ENCODE measurements around the gene BRS3.
"Not testable (repeated sequence)": the region's sequence is repeated elsewhere in the genome, so short reads cannot be mapped to it uniquely, and the experiment has no call there.

BRS3 gene

DNA sequence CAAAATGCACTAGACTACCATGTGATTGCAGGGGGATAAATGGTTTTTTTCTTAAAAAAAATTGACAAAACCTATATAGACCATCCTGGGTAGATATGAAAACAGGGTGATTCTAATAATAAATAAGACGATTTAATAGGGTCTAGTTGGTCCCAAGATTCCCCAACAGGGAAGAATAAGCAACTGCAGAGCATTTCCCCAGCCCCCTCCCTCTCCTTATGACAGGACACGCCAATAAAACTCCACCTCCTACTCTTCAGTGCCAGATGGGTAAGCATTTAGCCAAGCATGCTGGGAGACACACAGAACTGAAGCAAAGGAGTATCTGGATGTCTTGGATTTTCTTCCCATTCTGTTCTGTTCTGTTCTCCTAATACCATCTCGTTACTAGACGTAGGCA is at the start of gene BRS3:
Gene BRS3 (plus strand): TSS at position 301 of the 400 bp plus-strand sequence. CDS start 168 bp downstream, outside the sequence.
- DNase-seq (ENCODE audit: low read depth in 2 of 3, low spot score in 2 of 3): no peak

DNA sequence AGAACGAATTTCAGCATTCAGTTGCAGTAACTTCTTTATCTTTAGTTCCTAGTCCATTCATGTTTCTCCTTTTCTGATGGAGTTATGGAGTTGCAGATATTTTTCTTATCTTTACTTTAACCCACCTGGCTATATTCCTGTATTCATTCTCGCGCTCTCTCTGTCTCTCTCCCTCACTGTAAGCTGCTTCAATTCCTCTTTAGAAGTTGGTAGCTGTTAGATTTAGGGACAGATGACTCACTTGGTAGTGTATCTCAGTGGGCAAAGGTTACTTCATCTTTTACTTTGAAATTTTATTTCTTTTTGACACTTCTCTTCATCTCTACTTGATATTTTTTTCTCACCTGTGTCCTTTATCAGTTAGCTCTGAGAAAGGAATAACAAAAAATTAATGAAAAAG is 49.6 kb upstream of the BRS3 start:
- DNase-seq (ENCODE audit: low read depth in 2 of 3, low spot score in 2 of 3): no peak

DNA sequence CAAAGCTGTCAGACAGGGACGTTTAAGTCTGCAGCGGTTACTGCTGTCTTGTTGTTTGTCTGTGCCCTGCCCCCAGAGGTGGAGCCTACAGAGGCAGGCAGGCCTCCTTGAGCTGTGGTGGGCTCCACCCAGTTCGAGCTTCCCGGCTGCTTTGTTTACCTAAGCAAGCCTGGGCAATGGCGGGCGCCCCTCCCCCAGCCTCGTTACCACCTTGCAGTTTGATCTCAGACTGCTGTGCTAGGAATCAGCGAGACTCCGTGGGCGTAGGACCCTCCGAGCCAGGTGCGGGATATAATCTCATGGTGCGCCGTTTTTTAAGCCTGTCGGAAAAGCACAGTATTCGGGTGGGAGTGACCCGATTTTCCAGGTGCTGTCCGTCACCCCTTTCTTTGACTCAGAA is 42.1 kb upstream of the BRS3 start:
- DNase-seq (ENCODE audit: low read depth in 2 of 3, low spot score in 2 of 3): not testable (repeated sequence)

DNA sequence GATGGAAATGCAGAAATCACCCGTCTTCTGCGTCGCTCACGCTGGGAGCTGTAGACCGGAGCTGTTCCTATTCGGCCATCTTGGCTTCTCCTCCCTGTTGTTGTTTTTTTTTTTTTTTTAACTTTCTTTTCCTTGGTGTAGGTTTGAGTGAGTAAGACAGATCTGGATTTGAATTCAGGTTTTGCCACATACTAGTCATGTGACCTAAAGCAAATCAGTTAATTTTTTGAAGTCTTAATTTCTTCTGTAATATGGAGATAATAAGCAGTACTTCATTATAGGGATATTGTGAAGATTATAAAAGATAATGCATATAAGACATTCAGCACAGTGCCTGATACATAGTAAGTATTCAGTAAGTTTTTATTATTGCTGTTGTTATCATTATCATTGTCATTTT is 41.5 kb upstream of the BRS3 start:
- DNase-seq (ENCODE audit: low read depth in 2 of 3, low spot score in 2 of 3): no peak

DNA sequence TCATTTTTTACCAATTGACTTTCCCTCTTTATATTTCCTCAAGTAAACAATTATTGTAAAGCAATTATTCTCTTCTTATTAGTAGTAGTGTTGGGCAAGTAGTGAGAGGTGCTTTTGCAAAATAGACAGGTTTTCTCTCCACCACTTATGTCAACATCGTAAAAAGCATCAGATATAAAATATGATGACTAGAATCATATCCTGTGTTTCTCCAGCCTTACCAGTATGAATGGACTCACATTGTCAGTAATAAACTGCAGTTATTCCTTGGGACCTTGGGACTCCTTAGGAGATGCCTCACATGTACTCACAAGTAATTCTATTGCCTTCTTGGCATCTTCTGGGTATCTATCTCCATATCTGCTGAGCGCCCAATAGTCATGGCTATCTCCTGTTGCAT is 40.4 kb upstream of the BRS3 start:
- DNase-seq (ENCODE audit: low read depth in 2 of 3, low spot score in 2 of 3): no peak

DNA sequence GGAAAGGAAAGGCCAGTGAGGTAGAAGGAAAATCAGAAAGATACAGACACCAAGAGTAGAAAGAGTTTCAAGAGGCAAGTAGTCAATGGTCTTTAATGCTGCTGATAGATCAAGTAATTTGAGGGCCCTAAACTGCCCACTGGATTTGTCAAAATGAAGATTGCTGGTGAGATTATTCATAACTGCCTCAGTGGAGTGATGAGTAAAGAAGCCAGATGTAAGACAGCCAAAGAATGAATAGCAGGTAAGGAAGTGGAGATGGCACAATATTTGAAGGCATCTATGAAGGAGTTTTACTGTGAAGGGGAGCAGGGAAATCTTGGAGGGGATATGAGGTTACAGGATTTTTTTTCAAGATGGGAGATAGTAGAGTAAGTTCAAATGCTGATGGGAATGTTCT is 39.8 kb upstream of the BRS3 start:
- DNase-seq (ENCODE audit: low read depth in 2 of 3, low spot score in 2 of 3): no peak

DNA sequence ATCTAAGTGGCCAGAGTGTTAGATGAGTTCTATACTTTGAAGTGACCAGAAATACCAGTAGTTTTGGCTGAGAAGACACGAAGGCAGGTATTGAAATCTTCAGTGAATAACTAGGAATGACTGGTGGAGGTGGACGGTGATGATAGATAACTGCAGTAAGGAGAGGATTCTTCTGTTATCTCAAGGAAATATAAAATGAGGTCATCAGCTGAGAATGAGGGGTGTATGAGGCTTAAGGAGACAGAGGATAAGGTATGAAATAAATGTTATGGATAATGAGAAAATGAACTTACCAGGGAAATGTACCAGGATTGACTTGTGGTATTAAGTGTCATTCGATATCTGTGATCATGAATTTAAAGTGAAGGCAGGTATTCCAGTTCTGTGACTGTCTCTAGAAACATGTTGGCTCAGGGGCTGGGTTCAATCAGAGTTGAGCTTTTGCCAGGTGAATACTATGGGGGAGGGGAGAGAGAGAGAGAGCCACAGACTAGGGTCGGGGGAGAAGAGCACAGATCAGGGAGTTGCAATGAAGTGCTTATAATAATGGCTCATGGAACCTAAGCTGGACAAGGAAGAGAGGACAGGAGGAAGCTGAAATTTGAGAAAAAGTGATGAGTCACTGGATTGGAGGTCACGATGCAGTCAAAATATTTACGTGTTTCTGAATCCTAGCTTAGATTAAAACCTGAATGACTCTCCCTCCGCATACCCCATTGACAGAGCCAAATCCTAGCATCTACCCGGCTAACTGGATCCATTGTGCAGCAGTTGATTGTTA is 37.5 kb upstream of the BRS3 start:
- no peak for DNase-seq (ENCODE audit: low read depth in 2 of 3, low spot score in 2 of 3)

DNA sequence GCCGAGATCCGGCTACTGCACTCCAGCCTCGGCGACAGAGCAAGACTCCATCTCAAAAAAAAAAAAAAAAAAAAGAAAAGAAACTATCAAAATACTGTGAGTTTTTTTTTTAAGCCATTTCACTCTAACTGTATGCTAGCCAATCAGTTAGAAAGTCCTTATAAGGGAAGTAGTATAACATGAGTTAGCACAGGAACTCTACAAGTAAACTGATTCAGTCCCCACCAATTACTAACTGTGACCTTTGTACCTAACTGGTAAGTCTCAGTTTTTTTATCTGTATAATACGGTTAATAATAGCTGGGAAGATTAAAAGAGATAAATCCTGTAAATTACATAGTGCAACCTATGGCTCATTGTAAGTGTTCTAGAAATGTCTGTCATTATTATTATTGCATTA is 35.1 kb upstream of the BRS3 start:
- no peak for DNase-seq (ENCODE audit: low read depth in 2 of 3, low spot score in 2 of 3)

DNA sequence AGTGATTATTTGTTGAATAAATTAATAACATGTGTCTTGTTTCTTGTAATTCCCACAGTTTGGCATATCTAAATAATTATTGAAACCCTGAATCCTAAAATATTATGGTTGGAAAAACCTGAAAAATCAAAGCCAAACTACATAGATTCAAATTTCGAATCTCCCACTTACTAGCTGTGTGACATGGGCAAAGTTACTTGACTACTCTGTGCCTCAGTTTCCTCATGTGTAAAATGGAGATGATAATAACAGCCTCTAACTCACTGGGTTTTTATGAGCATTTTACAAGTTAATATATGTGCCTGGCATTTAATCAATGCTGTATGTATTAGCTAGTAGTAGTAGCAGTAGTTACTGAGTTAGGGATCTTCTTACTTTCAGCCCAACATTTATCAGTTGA is 34.6 kb upstream of the BRS3 start:
- no peak for DNase-seq (ENCODE audit: low read depth in 2 of 3, low spot score in 2 of 3)

DNA sequence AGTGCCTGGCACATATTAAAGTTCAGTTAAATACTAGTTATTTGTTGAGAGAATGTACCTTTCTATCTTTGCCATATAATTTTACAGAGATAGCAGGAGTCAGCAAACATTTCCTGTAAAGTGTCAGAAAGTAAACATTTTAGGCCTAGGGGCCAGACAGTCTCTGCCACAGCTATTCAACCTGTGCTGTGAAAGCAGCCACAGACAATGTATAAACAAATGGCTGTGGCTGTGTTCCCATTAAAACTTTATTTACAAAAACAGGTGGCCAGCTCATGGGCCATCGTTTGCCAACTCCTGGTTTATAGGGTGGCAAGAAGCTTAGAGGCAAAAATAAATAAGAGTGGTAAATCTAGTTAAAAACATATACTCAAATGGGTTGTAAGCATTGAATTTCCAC is 34.0 kb upstream of the BRS3 start:
- DNase-seq (ENCODE audit: low read depth in 2 of 3, low spot score in 2 of 3): no peak

DNA sequence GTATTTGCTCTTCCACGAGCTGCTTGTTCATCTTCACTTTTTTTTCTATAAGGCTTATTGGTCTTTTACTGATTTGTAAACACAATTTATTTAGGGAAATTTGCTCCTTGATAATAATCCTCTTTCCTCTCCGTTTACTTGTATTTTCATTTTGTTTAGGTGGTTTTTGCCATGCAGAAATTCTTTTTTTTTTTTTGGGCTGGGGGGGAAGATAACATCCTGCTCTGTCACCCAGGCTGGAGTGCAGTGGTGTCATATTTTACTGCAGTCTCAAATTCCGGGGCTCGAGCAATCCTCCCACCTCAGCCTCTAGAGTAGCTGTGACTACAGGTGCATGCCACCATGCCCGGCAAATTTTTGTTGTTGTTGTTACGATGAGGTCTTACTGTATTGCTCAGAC is 31.6 kb upstream of the BRS3 start:
- DNase-seq (ENCODE audit: low read depth in 2 of 3, low spot score in 2 of 3): no peak

DNA sequence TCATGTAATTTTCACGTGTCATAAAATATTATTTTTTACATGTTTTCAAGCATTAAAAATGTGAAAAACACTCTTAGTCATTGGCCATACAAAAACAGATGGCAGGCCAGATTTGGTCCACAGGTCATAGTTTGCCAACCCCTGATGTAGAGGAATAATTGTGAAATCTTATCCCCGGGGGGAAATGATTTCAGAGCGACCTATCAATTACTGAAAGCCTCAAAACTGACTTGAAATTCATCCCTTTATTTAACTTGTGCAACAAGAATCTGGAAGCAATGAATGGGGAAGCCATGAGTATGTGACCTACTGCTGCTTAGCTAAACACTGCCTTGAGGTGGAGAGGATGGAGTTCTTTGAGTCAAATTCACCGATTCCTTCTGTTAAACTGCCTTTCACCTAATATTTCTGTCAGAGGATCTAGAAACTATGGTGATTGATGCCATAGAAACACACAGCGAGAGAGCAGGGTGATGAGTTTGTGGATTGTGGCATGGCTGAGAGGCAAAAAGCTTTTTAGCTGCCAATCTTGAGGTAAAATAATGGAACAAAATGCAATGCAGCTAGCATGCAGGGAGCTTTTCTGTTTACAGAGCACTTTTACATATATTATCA is 30.3 kb upstream of the BRS3 start:
- no peak for DNase-seq (ENCODE audit: low read depth in 2 of 3, low spot score in 2 of 3)

DNA sequence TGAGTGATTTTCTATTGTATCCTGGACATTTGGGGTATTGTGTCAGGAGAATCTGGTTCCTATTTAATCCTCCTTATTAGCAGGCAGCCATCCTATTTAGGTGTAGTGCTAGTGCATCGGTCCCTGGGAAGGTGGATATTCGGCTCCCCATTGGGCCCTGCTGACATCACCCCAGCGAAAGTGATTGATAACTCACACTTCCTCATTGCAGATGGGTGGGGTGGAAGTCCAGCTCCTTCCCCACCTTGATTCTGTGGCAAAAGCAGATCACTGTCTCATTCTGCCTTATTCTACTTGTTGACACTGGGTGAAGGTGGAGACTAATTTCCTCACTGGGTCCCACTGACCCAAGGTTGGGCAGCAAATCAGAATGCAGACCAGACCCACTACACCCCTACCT is 23.2 kb upstream of the BRS3 start:
- no peak for DNase-seq (ENCODE audit: low read depth in 2 of 3, low spot score in 2 of 3)

DNA sequence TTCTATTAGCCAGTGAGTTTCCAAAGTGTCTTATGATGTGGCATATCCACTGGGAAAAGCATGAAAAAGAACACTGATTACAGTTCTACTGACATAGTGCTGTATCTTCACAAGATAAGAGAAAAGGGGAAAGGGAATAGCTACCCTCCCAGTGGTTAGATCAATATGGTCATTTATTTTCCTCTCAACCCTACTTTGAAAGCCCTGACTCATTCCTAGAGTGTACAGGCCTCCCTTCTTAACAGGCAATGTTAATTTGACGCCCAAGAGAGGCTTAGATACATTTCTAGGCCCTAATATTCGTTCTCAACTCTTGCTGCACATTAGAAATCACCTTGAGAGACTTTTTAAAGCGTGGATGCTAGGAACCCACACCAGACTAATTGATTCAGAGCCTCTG is 20.4 kb upstream of the BRS3 start:
- no peak for DNase-seq (ENCODE audit: low read depth in 2 of 3, low spot score in 2 of 3)

DNA sequence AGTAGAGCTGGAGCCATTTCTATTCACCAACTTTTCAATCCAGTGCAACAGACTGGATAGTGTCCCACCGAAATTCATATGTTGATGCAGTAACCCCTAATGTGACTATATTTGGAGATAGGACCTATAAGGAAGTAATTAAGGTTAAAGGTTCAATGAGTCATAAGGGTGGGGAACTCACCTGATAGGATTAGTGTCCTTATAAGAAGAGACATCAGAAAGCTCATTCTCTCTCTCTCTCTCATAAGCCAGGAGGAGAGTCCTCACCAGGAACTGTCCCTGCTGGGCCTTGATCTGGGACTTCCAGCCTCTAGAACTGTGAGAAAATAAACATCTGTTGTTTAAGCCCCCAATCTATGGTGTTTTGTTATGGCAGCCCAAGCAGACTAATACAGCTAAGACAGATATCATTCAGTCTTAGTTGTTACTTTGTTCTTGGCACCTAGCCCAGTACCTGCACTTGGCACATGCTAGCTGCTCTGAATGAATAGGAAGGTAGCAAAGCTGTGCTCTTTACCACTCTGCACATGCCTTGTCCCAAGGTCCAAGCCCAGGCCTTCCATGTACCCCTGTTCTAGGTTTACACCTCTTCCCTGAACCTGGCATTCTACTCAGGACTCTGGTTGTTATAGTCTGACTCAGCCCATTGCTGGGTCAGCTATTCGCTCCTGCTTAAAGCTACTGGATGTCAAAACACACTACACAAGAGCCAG is 19.2 kb upstream of the BRS3 start:
- DNase-seq (ENCODE audit: low read depth in 2 of 3, low spot score in 2 of 3): no peak

DNA sequence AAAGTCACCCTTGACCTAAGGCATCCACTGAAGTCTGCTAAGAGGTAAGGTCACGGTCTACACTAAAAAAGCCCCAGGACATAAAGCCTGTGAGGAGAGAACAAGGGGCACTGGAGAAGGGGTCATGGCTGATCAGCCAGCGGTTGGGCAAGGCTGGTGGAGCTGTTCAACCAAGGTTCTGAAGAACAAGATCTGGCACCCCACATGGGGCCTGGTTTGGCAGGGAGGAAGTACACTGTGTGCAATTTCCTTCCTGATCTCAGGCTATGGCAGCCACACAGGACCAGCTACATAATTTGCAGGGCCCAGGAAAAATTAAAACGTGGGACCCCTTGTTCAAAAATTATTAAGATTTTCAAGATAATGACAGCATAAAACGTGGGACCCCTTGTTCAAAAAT is 14.1 kb upstream of the BRS3 start:
- no peak for DNase-seq (ENCODE audit: low read depth in 2 of 3, low spot score in 2 of 3)

DNA sequence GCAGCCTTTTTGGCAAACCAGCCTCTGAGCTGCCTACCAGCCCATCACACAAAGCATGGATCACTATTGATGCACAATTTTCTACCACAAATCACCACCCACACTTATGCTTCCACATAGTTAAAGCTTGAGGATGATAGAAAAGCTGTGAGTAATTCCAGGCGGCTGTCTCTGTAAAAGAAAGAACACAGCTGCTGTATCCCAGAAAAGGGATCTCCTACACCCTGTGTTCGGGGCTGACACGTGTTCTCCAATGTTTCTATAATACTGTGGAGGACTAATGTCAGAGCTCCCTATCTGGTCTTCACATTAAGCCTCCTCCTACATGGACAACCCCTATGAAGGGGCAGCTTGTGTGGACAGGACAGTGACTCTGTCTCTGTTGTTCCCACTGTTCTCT is 12.5 kb upstream of the BRS3 start:
- no peak for DNase-seq (ENCODE audit: low read depth in 2 of 3, low spot score in 2 of 3)

DNA sequence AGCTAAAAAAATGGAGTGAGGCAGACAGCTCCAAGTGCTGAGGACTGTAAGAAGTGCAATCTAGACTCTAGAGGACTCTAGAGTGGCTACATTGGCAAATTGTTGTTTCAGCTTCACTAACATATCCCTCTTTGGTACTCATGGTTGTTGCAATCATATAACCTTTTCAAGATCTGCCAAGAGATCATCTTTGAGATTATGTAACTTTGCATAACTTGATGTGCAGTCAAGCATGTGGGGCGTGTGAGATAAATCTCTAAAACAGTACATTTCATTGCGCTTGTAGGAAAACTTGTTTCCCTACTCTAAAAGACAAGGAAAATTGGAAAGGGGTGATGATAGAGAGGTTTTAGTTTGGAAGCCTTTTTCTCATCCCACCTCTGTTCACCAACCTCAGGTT is 11.2 kb upstream of the BRS3 start:
- DNase-seq (ENCODE audit: low read depth in 2 of 3, low spot score in 2 of 3): no peak

DNA sequence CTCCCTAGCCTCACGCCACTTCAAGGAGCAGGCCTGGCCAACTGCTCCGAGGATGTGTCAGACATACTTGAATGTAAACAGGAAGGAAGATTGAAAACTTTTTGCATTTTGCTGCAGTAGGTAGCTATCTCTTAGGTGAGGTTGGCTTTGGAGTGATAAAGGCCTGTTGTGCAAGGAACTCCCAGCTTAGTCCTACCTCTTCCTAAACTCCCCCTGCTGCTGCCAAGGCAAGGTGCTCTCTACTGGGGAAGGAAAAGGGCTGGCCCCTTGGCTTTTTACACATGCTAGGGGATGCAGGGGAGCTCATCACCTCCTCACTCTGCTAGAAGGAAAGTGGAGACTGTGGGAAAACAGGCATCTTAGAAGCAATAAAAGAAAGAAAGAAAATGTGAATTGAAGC is 10.7 kb upstream of the BRS3 start:
- no peak for DNase-seq (ENCODE audit: low read depth in 2 of 3, low spot score in 2 of 3)

DNA sequence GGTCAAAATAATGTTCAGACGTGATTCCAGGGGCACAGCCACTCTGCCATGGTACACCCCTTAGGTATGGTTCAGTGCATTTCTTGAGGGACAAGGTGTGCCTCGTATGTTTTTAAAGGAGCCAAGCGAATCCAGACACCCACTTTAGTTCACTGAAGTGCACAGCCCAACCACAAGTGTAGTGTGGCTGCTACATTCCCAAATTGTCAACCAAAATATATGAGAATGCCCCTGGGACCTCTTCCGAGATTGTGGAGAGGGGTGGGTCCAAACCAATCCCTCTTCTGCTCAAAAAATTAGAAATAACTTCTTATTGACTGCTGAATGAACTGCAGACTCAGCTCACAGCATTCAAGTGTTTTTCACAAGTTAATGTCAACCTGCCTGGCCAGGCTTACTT is 7.4 kb upstream of the BRS3 start:
- no peak for DNase-seq (ENCODE audit: low read depth in 2 of 3, low spot score in 2 of 3)

DNA sequence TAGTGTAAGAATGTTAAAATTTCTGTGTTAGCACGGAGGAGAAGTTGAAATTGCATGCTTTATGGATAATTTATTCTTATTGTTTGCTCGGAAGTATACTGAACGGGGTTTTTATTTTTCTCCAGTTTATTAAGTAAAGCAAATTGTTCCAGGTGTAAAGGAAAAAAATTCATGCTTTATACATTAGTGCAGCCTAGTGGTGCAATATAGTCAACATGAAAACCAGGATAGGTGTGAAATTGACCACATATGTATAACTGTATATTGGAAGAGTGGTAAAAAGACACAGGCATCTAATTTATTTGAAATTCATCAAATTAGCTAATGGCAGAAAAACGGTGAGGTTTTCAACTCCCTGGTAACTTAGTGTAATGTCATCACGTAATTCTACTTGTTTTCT is 959 bp downstream of the BRS3 start:
- DNase-seq (ENCODE audit: low read depth in 2 of 3, low spot score in 2 of 3): no peak

DNA sequence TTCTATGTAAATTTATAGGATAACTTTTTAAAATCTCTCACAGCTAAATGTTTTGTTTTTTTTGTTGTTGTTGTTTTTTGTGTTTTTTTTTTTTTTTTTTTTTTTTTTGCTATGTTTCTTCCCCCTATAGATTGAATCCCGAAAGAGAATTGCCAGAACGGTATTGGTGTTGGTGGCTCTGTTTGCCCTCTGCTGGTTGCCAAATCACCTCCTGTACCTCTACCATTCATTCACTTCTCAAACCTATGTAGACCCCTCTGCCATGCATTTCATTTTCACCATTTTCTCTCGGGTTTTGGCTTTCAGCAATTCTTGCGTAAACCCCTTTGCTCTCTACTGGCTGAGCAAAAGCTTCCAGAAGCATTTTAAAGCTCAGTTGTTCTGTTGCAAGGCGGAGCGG is 4.1 kb downstream of the BRS3 start:
- DNase-seq (ENCODE audit: low read depth in 2 of 3, low spot score in 2 of 3): no peak

DNA sequence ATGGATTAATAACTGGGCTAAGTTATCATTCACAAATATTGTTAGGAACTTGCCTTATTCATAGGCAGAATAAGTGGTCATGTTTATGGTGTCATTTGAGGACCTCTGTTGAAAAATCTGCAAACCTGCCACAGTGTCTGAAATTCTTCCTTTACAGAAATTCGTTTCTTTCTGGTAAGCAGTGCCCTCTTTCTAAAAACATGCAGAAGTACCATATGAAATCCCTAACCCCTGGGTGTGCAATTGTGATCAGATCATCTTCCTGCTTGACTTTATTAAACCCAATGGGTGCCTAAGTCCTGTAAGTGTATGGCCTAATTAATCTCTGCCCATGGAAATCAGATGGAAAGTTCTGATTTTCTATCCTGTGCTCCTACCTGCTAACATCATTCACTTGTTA is 5.3 kb downstream of the BRS3 start:
- DNase-seq (ENCODE audit: low read depth in 2 of 3, low spot score in 2 of 3): no peak
